Right atrium auricular region (tissue), 2 donors: ENCODE measurements around the gene LMO7. TPM values are rescaled to one million over a fixed set of nuclear protein-coding genes. Genes with fewer than 3 reads are reported as not detected.
"Not testable (repeated sequence)": the region's sequence is repeated elsewhere in the genome, so short reads cannot be mapped to it uniquely, and the experiment has no call there.

Experiments used
- DNase-seq: peaks from one replicate; pipeline ENCODE4 v3.0.0-alpha.2; 2019; ENCODE audit warnings: low spot score
- H3K27ac ChIP-seq, 2 donors: fragments of 200-600 bp; sonication (generic); 1 replicate in 1 of 2; 2 replicates in 1 of 2; pipeline ENCODE4 v1.5.1; 2016 to 2019
- H3K27me3 ChIP-seq, 2 donors: fragments of 200-600 bp; sonication (generic); one replicate each; pipeline versions ENCODE4 v1.5.1 to v1.6.0; 2017 to 2019
- H3K36me3 ChIP-seq: fragments of 200-600 bp; sonication (generic); one replicate; pipeline ENCODE4 v1.5.1; 2016
- H3K4me1 ChIP-seq, 2 donors: fragments of 200-600 bp; sonication (generic); one replicate each; pipeline versions ENCODE4 v1.5.1 to v1.6.0; 2017 to 2019
- H3K4me3 ChIP-seq, 2 donors: fragments of 200-600 bp; sonication (generic); 1 replicate in 1 of 2; 2 replicates in 1 of 2; pipeline ENCODE4 v1.5.1; 2017 to 2019; ENCODE audit warnings: mild to moderate bottlenecking in 1 of 2, moderate library complexity in 1 of 2
- H3K9me3 ChIP-seq, 2 donors: fragments of 200-600 bp; sonication (generic); one replicate each; pipeline ENCODE4 v1.5.1; 2019
- total RNA-seq, 2 donors: library from RNA; depleted of rRNA; stranded (reverse); fragments of >200 nt; gene quantifications; one replicate each; pipeline ENCODE4 v1.1.0, GENCODE V29; 2016
- TF ChIP-seq, protein P1 (sequence below), 2 donors: fragments of 200-600 bp; sonication (generic); IDR thresholded peaks; one replicate each; pipeline ENCODE4 v1.5.1; 2019; ENCODE audit warnings: antibody characterized with exemption in 2 of 2

The LMO7 gene
- total RNA-seq, 2 donors from 2014 or later: 319 to 484 TPM

DNA sequence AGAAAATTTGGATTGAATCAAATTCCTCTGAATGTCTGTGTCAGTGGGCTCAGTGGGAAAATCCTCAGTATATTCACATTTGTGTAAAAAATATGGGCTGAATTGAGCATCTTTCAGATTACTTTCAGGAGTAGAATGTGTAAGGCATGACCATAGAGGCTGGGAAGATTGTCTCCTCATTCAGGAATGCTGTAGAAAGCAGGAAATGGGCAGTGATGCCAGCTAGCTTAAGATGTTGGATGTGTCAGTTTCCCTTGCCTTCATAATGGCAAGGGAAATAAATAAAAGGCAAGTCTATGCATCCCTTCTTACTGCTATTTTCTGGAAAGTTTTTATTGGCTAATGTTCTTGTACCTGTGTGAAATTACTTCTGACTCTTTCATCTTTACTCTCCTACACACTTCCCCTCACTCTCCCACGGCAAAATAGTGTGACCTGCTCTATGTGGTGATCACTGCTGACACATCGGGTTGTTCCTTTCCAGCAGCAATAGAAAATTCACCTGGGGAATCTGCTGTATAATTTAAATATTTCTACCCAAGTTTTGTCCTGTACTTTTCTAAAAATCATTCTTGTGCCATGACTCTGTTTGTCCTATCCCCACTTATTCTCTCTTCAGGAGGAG lies 103.2 kb downstream of the LMO7 start:
- H3K36me3 ChIP-seq: no peaks in the 10 kb centered on the region
- H3K27ac ChIP-seq: no peak overlapping the region
- no peaks in the 10 kb centered on the region for H3K9me3 ChIP-seq
- DNase-seq: no peak
- H3K4me1 ChIP-seq: no peaks in the 10 kb centered on the region
- H3K4me3 ChIP-seq: no peak overlapping the region
- H3K27me3 ChIP-seq: no peaks in the 10 kb centered on the region
- TF ChIP-seq, protein P1, sequence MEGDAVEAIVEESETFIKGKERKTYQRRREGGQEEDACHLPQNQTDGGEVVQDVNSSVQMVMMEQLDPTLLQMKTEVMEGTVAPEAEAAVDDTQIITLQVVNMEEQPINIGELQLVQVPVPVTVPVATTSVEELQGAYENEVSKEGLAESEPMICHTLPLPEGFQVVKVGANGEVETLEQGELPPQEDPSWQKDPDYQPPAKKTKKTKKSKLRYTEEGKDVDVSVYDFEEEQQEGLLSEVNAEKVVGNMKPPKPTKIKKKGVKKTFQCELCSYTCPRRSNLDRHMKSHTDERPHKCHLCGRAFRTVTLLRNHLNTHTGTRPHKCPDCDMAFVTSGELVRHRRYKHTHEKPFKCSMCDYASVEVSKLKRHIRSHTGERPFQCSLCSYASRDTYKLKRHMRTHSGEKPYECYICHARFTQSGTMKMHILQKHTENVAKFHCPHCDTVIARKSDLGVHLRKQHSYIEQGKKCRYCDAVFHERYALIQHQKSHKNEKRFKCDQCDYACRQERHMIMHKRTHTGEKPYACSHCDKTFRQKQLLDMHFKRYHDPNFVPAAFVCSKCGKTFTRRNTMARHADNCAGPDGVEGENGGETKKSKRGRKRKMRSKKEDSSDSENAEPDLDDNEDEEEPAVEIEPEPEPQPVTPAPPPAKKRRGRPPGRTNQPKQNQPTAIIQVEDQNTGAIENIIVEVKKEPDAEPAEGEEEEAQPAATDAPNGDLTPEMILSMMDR (IDR thresholded peaks at IDR 0.05): no peak

DNA sequence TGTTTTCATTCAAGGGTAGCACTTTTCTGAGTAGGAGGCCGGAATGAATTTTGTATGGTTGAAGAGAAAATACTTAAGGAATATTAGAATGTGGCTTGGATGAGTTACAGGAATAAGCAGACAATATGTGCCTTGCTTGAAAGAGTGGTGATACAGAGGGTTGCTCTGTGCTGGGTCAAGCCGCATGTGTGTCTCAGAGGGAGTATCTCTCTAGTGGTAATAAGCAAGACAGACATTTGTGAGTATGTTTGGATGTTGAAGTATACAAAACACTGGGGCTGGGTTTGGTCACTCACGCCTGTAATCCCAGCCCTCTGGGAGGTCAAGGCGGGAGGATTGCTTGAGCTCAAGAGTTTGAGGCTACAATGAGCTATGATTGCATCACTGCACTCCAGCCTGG lies 103.9 kb downstream of the LMO7 start:
- Histone ChIP-seq H3K9me3 (peaks cover 0 to 6% of the 10 kb centered on the region in 2 donors), H3K4me1 (no peaks in the 10 kb centered on the region), H3K36me3 (no peaks in the 10 kb centered on the region), H3K27ac (no peak overlapping the region), H3K4me3 (no peak overlapping the region), H3K27me3 (no peaks in the 10 kb centered on the region)
- DNase-seq: no peak
- TF ChIP-seq, protein P1 (IDR thresholded peaks at IDR 0.05): no peak

DNA sequence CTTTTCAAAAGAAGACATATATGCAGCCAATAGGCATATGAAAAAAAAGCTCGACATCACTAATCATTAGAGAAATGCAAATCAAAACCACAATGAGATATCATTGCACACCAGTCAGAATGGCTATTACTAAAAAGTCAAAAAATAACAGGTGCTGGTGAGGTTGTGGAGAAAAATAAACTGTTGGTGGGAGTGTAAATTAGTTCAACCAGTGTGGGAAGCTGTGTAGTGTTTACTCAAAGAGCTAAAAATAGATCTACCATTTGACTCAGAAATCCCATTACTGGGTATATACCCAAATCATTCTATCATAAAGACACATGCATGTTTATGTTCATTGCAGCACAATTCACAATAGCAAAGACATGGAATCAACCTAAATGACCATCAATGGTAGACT lies 106.9 kb downstream of the LMO7 start:
- H3K36me3 ChIP-seq, H3K9me3 ChIP-seq, H3K4me3 ChIP-seq, H3K27ac ChIP-seq, H3K4me1 ChIP-seq, H3K27me3 ChIP-seq, DNase-seq: not testable (repeated sequence)

DNA sequence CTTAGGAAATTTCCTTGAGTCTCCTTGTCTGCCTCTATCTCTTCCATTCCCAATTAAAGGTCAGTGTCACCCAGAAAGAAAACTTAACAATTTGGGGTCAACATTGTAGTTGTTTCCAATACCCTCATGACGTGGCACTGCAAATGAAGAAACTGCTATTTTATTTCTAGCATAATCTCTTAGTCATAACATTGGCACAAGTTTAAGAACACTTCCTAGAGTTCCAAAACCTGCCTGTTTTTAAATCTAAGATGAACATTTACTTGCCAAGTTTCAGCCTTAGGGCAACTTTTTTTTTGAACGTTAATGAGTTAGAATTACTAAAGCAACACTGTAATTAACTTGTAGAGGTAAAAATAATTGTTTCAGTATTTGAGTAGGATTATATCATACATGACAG lies 108.0 kb downstream of the LMO7 start:
- Histone ChIP-seq H3K4me3 (no peak overlapping the region), H3K27ac (no peak overlapping the region), H3K4me1 (no peaks in the 10 kb centered on the region), H3K27me3 (no peaks in the 10 kb centered on the region), H3K9me3 (peaks cover 0 to 8% of the 10 kb centered on the region in 2 donors), H3K36me3 (no peaks in the 10 kb centered on the region)
- TF ChIP-seq, protein P1 (IDR thresholded peaks at IDR 0.05): no peak
- DNase-seq: no peak

DNA sequence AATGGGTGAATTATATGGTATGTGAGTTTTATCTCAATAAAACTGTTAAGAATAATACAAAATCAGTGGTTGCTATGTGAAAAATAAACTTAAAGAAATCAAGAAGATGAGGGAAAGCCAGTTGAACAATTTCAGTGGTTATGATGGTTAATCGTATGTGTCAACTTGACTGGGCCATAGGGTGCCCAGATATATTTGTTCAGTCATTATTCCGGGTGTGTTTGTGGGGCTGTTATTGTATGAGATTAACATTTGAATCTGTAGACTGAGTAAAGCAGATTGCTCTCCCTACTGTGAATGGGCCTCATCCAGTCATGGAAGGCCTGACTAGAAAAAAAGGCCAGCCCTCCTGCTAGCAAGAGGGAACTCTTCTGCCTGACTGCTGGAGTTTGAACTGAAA lies 109.3 kb downstream of the LMO7 start:
- no peak overlapping the region for H3K4me3 ChIP-seq
- DNase-seq: no peak
- H3K4me1 ChIP-seq: peaks cover 0 to 6% of the 10 kb centered on the region in 2 donors
- TF ChIP-seq, protein P1 (IDR thresholded peaks at IDR 0.05): no peak
- H3K27ac ChIP-seq: no peak overlapping the region
- H3K27me3 ChIP-seq: no peaks in the 10 kb centered on the region
- H3K36me3 ChIP-seq: no peaks in the 10 kb centered on the region
- H3K9me3 ChIP-seq: peaks cover 0 to 8% of the 10 kb centered on the region in 2 donors

DNA sequence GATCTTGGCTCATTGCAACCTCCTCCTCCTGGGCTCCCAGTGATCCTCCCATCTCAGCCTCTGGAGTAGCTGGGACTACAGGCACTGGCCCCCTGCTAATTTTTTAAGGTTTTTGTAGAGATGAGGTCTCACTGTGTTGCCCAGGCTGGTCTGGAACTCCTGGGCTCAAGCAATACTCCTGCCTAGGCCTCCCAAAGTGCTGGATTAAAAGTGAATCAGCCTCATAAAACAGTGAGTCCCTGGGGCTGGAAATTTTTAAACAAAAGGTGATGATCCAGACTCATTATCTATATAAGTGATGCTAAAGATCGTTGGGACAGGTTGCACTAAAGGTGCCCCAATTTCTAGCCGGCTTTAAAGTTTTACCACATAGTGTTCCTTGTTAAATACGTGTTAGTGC lies 112.7 kb downstream of the LMO7 start:
- H3K36me3 ChIP-seq: no peaks in the 10 kb centered on the region
- H3K9me3 ChIP-seq: peaks cover 0 to 8% of the 10 kb centered on the region in 2 donors
- peaks cover 0 to 6% of the 10 kb centered on the region in 2 donors for H3K4me1 ChIP-seq
- no peak overlapping the region for H3K4me3 ChIP-seq
- H3K27me3 ChIP-seq: no peaks in the 10 kb centered on the region
- DNase-seq: no peak
- TF ChIP-seq, protein P1 (IDR thresholded peaks at IDR 0.05): no peak
- H3K27ac ChIP-seq: no peak overlapping the region
